OCI-LY7 (cell line): ENCODE data around the gene APEH.

Experiments used
- CTCF ChIP-seq: fragments of 200-600 bp; sonication (generic); conservative IDR thresholded peaks from 2 replicates; pipeline ENCODE4 v1.5.1; 2014; ENCODE audit warnings: mild to moderate bottlenecking, antibody characterized with exemption, low read length, moderate library complexity, mixed read lengths
- EZH2phosphoT487 ChIP-seq: fragments of 200-600 bp; sonication (generic); IDR thresholded peaks from 2 replicates; pipeline ENCODE4 v1.6.1; 2018; ENCODE audit warnings: low read depth, borderline replicate concordance, mild to moderate bottlenecking, mixed run types, antibody characterized with exemption, low read length, moderate library complexity, mixed read lengths

GRCh38 chr3:49716169-49716568 lies 42.0 kb downstream of the APEH start:
- no peak for TF ChIP-seq CTCF
- TF ChIP-seq EZH2phosphoT487 = no peak
